ENCODE results near the gene CDK17.

DNA sequence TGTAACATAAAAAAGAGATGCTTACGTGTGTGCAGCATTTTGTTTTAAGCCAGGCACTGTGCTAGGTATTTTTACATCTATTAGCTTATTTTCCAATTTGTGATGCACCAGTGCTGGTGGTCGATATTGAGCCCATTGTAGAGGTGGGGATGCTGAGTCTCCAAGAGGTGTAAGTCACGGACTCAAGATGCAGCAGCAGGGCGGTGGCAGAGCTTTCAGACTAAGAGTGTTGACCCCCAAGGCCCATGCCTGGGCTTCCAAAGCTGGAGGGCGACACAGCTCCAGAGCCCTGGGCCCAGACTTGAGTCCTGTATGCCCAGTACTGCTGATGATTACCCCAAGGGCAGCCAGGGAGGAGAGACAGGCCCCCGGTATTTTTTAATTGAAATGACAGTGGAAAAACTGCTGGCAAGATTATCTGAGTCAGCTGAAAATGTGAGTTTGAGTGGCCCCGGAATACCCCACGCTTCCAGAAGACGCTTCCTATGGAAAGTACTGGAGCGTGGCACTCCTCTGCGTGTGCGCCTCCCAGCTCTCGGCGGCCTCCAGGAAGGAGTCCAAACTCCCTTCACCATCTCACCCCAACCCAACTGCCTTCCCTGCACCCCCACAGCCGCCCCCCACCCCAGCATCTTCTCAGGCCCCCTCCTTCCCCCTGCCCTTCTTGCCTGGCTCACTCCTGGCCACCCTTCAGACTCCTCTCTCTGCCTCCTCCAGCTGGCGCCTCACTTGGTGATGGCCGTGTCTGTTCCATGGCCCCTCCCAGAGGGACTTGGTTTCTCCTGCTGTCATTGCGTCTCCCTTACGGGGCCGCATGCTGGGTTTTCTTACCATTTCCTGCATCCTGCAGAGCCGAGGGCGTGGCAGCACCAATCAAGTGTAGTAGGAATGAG lies 165.4 kb downstream of the CDK17 start:
- TF ChIP-seq, protein P1, sequence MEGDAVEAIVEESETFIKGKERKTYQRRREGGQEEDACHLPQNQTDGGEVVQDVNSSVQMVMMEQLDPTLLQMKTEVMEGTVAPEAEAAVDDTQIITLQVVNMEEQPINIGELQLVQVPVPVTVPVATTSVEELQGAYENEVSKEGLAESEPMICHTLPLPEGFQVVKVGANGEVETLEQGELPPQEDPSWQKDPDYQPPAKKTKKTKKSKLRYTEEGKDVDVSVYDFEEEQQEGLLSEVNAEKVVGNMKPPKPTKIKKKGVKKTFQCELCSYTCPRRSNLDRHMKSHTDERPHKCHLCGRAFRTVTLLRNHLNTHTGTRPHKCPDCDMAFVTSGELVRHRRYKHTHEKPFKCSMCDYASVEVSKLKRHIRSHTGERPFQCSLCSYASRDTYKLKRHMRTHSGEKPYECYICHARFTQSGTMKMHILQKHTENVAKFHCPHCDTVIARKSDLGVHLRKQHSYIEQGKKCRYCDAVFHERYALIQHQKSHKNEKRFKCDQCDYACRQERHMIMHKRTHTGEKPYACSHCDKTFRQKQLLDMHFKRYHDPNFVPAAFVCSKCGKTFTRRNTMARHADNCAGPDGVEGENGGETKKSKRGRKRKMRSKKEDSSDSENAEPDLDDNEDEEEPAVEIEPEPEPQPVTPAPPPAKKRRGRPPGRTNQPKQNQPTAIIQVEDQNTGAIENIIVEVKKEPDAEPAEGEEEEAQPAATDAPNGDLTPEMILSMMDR (IDR thresholded peaks at IDR 0.05; ENCODE audit: insufficient read depth, low read length, poor library complexity, severe bottlenecking), result no peak
- TF ChIP-seq EZH2phosphoT487 (conservative IDR thresholded peaks at IDR 0.05; ENCODE audit: low read length), result no peak
